Stimulated activated CD4-positive, alpha-beta T cell treated with anti-CD3 and anti-CD28 coated beads, Interleukin-2, amount 100 ng/mL, for 24 hours (primary cell): ENCODE results near the gene SOX1.

ENCODE experiments used
- DNase-seq, 2 donors: peaks; one replicate each; pipeline ENCODE4 v3.0.0-alpha.2; 2020

SOX1 gene

DNA sequence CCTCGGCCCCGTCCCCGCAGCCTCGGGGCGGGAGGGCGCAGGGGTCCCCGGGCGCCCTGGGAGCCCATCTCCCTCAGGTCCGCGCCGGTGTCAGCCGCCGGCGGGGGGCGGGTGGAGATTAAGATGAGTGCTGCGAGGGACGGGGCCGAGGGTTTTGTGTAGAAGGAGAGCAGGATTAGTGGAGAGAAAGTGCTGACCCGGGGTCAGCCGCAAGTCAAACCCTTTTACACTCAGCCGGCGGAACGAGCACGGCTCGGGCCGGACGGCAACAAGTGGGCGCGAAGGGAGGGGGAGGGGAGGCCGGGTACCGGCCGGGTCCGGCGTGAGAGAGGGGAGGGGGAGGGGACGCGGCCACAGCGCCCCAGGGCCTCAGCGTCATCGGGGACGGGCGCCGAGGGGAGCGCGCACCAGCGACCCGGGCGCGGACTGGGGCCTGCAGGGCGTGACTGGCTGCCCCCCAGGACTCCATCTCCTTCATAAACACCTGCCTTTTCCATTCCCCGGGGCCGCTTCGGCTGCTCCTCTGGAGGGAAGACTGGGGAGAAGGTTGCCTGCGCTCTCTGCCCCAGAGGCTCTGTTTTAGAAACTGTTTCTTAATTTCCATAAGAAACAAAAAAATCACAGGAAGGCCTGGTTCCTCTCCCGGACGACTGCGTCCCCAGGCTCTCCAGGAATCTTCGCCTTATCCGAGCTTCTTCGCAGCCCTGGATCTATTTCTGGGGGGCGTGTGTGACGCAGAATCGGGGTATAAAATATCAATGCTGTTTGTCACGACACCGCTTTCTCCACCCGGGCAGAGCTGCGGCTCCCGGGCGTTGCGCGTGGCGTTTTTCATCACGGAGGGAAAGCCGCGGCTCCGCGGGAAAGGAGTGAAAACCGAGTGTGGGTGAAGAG, 6.5 kb downstream of the SOX1 start:
- no peak for DNase-seq

DNA sequence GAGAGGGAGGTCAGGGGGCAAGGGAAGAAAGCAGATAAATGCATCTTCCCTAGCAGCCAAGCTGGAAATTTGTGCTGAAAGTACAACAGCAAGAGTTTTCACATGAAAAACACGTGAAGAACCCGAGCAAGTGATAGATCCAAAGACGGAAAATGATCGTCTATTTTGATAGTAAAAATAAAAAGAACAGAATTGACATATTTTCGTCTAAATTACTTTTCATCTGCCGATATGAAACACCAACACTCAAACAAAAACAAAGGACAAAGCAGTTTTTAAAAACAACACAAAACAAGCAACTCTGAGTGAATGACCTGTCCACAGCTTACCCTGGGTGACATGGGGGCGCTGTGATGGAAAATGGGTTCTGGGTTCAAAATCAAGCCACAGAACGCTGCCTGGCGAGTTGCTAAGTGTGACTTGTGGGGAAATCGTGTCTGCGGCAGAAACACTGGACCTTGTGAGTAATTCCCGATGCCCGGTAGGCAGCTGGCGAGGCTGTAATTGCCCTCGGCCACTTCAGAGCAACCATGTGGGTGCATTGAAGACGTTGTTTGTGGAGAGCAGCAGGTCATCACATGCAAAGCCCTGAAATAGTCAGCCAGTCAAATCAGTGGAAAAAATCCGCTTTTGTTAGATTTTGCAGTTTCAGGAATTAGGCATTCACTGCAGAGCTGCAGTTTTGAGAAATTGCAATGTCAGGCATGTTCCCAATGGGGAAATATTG, 7.4 kb downstream of the SOX1 start:
- no peak for DNase-seq

DNA sequence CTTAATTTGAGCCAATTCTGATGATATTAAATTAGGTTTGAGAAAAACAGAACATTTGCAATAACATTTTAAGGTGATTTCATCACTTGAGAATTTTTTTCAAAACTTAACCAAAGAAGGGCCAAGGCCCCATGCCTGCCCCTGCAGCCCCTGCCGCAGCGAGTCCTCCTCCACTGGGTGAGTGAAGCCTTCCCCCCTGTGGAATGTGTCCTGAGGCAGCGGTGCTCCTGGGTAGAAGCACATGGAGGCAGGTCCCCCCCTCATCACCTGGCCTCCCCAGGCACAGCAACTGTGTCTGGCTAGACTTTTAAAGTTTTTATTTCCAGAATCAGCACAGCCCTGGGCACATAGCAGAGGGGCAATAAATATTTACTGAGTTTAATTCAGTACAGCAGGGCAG, 10.8 kb downstream of the SOX1 start:
- DNase-seq = no peak

DNA sequence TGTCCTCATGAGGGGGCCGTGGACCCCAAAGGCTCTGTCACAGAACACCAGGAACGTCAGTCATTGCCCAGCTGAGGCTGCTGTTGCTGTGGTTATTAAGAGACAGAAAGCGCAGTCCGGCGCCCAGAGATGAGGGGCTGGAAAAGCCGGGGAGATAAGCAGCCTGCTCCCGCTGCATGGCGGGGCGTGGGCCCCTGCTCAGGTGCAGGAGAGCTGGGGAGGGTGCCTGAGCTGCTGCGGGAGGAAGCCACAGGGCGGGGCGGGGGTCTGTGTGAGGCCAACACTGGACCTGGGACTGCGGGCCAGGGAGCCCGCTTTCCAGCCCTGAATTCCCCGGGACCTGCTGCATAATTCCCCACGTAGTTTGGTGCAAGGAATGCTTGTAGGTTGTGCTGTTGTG, 11.3 kb downstream of the SOX1 start:
- no peak for DNase-seq

DNA sequence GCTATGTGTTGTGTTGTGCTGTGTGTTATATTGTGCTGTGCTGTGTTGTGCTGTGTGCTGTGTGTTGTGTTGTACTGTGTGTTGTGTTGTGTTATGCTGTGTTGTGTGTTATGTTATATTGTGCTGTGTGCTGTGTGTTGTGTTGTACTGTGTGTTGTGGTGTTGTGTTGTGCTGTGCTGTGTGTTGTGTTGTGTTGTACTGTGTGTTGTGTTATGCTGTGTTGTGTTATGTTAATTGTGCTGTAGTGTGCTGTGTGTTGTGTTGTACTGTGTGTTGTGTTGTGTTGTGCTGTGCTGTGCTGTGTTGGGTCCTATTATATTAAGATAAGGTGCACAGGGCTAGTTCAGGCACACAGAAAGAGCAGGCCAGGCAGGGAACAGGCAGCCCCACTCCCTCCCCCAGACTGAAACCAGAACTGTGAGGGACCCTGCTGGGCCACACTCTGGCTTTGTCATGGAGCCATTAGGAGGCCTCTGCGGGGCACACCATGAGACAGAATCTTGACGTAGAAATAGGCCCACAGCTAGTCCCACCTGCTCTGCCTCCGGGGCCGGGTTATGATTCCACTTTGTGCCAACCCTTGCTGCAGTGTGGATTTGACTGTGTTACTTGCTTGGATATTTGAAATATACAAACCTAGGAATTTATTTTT, 12.1 kb downstream of the SOX1 start:
- DNase-seq = no peak

DNA sequence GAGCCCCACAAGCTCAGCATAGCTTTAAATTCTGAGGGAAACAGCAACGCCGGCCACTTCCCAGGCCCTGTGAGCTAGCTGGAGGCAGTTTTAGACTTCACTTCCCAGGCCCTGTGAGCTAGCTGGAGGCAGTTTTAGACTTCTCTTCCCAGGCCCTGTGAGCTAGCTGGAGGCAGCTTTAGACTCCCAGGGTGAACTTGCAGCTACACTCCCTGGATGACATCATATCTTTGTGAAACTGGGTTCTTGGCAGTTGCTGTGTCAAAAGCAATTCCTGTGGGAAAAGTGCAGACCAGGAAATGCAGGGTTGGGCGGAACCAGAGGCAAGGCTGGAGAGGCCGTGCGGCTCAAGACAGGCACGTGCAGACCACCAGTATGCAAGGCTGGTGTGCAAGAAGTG, 12.7 kb downstream of the SOX1 start:
- DNase-seq = no peak

DNA sequence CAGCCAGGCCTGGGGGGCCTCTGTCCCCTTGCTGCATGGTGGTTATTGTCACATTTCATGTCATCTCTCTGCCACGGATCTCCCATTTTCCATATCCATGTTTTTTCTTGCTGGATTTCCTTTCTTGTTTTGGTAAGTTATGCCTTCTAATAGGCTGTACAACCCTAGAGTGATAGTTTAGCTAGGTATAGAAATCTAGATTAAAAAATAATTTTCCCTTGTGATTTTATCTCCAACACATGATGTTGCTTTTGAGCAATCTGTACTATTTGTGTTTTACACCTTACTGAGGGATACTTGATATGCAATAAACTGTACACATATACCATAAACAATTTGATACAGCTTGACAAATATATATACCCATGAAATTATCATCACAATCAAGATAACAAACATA, 17.0 kb downstream of the SOX1 start:
- DNase-seq = no peak

DNA sequence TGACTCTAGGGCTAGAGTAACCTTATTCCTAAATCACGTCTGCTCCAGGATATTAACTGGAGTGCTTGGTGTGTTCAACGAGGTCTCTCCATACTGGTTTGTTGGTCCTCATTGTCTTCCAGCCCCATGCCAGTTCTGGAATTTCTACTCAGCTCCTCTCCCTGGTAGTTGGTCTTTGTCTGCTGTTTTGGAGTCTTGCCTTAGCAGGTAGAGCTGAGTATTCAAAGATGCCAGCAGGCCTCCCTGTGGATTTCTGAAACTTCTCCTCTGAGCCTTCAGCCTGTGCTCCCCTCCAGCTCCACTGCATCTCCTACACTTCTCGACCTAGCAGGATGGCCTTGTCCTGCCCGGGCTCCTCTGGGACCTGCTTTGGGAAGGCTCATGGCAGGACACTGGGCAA, 25.5 kb downstream of the SOX1 start:
- DNase-seq = no peak

DNA sequence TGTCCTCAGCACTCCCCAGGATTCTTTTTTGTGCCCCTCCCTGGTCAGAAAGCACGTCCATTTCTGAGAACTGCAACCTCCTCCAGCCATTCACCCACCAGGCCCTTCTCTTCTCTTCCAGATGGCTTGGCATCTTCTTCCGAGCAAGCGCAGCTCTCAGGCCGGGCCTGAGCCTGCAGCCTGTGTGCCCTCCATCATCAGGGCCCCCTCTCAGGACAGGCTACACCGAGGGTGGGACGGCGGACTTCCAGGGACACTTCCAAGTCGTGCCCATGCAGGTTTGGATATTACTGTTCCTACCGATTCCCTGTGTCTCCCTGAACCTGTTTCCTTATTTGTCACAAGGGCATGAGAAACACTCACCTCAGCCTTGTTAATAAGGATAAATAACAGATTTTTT, 28.4 kb downstream of the SOX1 start:
- DNase-seq = no peak

DNA sequence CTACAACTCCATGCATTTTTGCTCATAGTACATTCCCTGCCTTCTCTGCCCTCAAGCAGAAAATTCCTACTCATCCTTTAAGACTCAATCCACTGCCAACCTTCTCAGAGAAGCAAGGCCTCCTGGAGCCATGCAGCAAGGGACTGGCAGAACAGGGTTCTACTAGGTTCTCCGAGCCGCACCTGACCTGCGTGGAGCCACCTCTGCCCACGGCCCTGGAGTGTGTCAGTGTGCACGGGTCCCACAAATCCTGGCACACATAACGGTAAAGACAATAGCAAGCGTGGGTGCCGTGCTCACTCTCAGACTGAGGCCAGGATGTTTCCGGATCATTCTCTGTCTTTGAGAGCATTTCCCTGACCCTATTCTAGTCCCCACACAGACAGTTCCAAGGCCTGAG, 30.0 kb downstream of the SOX1 start:
- no peak for DNase-seq

DNA sequence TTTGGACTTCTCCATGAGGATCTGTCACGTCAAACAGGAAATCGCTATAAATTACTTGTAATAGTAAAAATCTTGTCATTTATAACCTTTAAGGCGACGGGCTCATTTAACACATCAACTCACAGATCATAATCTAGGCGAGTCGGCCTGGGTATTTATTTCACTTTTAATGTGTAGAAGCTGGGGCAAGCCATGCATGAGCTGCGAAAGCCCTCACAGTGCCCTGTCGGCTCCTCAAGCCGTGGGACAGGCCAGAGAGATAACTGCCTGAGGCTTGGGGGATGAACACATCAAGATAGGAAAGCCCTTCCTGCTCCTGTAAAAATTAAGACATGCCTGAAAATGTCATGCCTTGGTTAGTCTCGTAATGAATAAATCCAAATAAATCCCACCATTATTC, 30.8 kb downstream of the SOX1 start:
- DNase-seq = no peak

DNA sequence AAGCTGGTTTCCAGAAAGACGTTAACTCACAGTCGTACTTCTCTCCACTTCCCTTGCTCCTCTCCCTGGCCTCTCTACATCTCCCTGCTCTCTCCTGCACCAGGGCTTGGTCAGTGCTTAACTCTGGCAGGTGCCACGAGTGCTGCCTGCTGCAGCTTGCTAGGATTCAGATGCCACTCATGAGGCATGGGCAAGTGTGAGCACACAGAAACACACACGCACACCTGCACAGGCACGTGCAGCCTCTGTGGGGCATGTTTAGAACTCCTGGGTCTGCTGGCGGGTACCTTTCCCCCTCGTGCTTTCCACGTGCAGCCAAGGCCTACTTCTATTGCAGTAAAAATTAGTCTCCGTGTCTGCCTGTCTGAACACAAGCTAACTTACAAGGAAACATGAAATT, 31.8 kb downstream of the SOX1 start:
- DNase-seq = no peak

DNA sequence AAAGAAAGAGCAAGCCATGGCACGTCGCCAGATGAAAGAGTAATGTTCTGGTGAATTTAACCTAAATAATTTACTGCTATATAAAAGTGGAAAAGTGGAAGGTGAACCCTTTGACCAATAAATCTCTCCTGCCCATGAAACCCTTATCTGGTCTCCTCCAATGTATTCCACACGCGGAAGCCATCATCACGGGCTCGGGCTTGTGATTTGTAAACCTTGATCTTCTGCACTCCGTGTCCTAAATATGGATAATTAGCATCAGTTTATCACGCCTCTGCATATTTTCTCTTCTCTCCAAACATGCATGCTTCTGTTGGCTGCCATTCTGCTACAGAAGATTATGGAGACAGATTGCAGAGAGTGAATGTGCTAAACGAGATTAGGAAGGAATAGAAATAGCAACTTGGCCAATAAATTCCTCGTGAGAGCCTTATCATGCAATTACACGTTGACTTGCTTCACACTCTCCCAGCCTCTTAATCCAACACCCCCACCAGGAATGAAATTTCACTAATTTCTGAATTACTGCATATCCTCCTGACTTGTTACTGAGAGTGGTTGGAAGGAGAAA, 34.5 kb downstream of the SOX1 start:
- no peak for DNase-seq

DNA sequence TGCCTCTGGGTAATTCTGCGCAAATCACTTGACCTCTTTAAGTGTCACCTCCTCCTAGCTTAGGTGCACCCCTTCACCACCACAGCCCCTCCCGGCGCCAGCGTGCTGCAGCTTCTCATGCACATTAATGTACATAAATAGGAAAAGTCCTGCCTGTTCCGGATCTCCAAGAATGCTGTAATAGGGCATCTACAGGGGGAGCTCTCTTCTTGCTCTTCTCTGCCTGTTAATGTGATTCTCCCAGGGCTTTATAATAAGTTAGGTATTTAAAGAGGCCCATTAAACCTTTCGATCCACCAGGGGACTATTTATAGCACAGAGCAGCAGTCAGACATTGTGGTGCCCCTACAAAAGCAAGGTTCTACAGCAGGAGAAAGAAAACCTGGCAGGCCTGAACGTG, 35.3 kb downstream of the SOX1 start:
- DNase-seq = no peak

DNA sequence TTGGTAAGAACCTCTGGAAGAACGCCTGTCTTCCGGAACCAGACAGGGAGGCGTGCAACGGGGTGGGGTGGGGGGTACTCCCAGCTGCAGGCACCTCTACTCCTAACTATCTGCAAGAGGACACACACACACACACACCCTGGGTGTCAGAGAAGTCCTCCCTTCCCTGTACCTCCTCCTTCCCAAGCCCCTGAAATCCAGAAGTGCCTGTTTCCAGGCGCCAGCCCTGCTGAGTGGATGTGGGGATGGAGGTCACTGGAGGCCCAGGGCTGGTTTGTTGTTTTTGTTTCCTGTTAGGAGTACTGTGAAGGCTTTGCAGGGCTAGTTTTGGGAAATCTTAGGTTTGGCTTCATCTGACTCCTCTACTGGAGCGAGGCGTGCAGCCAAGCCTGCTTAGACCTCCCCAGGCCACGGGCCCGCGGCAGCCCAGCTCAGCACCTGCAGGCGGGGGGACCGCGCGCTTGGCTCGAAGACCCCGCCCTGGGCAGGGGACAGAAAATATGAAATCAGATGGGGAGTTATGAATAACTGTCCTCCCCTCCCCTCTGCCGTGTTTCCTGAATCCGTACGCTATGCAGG, 36.4 kb downstream of the SOX1 start:
- DNase-seq = no peak

DNA sequence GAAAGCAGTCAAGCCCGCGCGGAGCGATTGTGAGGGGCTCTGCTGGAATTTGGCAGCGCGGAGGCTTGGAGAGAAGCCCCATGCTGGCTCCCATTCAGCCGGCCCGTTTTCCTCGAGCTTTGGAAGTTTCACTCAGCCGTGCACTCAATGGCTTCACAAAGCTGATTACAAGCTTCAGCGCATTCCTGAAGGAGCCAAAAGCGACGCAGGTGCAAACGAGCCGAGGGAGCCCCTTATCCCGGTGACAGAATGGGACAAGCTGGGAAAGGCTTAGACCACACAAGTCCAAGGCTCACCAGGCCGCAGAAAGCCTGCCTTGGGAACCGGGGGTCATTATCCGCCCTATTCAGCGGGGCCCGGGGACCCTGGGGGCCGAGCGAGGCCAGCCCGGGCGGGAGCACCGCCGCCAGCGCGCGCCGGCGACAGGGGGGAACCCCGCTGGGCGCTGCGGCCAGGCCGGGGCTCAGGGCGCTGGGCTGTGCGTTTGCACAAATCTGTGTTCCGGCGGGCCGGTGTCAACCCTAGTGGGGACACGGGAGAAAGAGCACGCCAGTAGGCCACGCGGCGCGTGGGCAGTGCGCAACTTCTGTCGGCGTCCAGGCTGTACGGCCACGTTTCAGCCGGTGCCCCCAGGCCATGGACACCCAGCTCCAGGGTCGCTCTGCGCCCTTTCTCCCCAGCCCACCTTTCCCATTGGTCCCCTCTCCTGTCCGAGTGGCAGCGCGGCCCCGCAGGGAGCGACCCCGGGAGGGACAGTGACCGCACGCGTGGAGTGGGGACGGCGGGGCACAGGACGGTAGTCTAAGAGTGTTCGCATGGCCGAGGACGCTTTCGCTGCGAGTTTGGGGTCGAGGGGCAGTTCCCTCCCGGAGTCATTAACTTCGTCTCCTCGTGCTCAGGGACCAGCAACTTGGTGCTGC, 37.3 kb downstream of the SOX1 start:
- no peak for DNase-seq

DNA sequence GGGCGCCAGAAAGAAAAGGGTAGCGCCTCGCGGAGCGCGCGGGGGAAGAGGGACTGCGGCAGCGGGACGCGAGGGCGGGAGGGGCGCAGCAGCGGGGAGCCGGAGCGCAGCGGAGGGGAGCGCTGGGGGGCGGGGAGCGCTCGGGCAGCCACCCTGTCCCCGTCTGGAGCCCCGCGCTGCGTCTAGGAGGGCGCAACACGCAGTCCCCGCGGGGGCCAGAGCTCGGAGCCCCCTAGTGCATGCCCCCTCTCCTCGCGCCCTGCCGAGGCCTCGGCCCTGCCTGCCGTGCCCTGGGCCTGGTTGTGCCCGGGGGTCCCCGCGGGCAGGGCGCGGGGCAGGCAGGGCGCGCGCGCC, 37.9 kb downstream of the SOX1 start:
- DNase-seq = no peak

DNA sequence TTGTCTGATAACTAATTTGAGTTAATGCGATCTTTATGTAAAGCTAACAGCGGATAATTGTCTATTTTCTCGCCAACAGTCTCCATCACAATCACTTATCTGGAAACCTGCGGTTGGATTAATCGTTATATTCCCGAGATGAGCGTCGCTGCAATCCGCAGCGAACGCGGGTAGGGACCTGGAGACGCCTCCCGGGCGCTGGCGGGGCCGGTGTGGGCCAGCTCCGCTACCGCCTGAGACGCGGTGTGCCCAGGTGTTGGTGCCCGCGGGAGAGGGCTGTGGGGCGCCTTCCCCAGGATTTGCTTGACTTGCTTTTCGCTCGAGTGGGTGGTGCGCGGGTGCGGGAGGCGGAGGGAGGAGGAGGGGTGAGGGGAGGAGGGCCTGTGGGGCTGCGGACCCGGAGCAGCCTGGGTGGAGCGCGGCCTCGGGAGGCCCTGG, 38.3 kb downstream of the SOX1 start:
- no peak for DNase-seq

DNA sequence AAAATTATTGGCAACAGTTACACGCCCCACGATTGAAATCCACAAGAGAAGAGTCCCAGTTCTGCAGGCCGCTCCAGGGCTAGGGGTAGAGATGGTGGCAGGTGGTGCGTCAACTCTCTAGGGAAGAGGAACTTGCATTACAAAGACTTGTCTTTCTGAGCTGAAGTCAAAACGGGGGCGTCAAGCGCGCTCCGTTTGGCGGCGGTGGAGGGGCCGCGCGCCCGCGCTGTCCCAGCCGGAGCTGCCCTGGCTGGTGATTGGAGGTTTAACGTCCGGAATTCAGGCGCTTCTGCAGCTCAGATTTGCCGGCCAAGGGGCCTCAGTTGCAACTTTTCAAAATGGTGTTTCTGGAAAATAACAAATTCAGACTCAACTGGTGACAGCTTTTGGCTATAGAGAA, 38.9 kb downstream of the SOX1 start:
- DNase-seq = no peak

DNA sequence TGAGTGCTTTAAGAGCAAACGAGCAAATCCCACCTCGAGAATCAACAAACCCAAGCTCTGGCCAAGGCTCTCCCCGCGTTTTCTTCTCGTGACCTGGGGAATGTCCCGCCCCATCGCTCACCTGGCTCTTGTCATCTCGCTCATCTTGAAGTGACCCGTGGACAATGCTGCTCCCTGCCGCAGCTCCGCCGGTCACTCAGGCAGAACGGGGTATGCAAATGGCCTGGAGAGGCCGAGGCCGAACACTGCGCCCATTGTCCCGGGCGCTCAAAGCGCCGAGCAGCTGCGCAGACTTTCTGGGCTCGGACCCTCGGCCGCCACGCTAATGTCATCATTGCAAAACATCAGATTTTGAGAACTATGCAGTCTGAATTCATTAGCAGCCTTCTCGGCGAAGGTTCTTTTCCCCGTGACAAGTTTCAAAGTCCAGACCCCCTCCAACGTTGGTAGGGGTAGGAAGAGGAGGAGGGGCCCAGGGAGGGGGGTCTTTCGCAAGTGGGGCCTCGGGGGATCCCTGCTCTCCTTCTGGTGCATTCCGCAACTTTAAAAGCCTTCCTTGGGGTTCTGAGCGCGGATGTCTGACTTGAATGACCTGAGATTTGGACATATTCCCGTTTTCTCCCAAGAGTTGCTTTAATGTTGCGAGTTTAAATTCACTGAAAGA, 39.7 kb downstream of the SOX1 start:
- no peak for DNase-seq

DNA sequence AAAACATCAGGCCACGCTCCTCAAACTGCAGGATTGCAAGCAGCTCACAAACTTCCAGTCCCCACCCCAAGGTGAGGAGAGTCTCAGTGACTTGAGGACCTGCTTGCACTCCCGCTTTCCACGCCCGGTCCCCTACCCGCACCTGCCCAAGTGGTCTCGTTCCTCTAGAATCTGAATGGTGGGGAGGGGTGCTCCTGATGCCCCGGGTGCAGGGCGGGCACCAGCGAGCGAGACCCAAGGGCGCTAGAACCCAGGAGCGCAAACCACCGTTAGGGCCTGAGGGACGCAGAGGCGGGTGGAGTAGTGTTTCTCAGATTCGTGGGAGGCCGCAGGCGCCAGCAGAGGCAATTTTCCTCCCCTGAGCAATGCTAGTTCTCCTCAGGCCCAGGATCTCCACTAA, 40.3 kb downstream of the SOX1 start:
- DNase-seq = no peak

DNA sequence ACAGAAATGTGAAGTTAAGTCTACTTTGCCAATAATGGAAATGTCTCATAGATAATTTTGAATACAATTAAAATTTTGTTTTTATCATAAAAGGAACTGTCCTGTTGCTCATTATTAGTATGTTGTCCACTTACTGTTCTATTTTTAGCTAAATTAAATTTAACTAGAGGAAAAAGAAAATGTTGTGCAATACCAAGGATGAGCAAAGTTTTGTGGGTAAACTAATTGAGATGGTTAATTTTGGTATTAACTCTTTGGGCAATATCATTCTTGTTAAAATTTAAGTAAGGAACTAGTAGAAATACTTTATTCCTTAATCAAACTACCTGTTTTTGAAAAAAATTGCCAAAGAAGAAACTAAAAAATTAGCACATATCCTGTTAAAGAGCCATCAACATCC, 43.5 kb downstream of the SOX1 start:
- no peak for DNase-seq
